Measurements from ENCODE around the gene ZFAND3.

DNA sequence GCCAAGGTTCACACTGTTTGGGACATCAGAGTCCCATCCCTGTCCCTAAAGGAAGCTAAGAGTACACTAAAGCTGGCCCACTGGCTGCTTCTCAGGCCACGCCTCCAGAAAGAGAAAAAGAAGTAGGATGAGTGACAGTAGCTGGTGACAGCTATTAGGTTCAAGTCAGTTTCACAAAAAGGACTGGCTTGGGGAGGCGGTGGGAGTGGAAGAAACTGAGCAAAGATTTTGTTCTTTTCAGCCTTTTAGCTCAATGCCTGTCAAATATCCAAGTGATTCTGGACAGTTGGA is 374.7 kb downstream of the ZFAND3 start:
- TF ChIP-seq, protein P1, sequence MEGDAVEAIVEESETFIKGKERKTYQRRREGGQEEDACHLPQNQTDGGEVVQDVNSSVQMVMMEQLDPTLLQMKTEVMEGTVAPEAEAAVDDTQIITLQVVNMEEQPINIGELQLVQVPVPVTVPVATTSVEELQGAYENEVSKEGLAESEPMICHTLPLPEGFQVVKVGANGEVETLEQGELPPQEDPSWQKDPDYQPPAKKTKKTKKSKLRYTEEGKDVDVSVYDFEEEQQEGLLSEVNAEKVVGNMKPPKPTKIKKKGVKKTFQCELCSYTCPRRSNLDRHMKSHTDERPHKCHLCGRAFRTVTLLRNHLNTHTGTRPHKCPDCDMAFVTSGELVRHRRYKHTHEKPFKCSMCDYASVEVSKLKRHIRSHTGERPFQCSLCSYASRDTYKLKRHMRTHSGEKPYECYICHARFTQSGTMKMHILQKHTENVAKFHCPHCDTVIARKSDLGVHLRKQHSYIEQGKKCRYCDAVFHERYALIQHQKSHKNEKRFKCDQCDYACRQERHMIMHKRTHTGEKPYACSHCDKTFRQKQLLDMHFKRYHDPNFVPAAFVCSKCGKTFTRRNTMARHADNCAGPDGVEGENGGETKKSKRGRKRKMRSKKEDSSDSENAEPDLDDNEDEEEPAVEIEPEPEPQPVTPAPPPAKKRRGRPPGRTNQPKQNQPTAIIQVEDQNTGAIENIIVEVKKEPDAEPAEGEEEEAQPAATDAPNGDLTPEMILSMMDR (IDR thresholded peaks at IDR 0.05; ENCODE audit: insufficient read depth, low read depth, low read length) = no peak
- no peak for TF ChIP-seq EZH2 (IDR thresholded peaks at IDR 0.05; ENCODE audit: insufficient read depth, low read length)

Measured in astrocyte (in vitro differentiated cells and primary cell).